Cortex of kidney (tissue), 1 donor: ENCODE measurements around the gene TGM4.
A peak's percentile ranks its signal among the peaks of the same experiment; 100 is the strongest.
"Not testable (repeated sequence)": the region's sequence is repeated elsewhere in the genome, so short reads cannot be mapped to it uniquely, and the experiment has no call there.

Experiments used
- DNase-seq: peaks from one replicate; lab custom pipeline; 2025; lab: John Stamatoyannopoulos, UW

The TGM4 gene

DNA sequence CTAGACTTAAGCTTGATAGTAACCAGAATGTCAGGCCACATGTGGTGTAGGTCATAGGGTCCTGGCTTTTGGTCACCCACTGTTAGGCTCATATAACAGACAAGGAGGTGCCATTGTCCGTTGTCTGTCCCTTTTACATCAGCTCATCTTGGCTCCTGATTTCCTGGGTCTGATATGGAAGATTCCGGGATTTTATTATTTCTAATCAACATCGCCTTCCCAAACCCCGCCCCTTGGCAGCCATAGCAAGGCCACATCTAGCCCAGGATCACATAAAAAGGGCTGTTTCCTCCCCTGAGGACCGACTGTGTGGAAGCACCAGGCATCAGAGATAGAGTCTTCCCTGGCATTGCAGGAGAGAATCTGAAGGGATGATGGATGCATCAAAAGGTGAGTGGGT is at the start of gene TGM4:
TSS of gene TGM4 (plus strand) at position 301 of the 400 bp plus-strand sequence. CDS start at position 372, 71 bp downstream.
- no peak for DNase-seq

DNA sequence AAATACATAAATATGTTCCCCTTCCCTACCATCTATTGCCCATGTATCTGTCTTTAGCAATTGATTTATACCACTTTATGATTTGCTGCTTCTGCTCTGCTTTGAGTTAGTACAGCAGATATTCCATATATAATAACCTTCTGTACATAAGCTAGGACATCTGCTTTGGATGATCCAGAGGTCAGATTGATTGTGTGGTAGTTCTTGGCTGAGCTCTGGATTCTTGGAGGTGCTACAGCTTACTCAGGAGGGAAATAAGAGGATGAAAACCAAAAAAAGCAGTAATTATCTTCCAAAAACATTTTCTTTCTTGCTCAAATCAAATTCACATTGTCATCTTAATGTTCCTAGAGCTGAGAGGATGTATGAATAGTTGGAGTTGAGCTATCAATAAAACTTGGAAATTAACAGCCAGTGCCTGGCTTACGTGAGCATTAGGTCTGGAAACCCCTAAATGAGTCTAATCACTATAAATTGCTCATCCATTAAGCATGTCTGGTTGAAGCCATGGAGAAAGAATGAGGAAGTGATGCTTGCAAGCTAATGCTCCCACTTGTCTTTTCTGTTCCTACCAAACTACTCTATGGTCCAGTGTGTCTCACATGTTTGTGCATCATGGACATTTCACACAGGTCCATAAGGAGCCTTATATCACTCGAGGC is 49.0 kb upstream of the TGM4 start:
- no peak for DNase-seq

DNA sequence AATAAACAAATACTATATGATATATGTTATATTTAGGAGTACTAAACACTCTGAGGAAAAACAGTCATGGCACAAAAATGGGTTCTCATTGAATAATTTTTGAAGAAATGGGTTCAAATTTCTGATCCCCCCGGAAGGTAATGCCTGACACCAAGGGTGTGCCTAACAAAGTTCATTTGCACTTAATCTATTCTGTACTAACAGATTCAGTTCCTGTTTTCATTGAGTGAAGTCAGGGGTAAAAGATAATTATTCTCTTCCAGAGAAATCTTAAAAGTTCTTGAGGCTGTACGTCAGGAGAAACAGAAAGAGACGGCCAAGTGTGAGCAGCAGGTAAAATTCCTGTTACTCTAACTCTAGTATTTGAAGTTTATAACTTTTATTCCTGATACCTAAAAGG is 47.2 kb upstream of the TGM4 start:
- DNase-seq, result no peak

DNA sequence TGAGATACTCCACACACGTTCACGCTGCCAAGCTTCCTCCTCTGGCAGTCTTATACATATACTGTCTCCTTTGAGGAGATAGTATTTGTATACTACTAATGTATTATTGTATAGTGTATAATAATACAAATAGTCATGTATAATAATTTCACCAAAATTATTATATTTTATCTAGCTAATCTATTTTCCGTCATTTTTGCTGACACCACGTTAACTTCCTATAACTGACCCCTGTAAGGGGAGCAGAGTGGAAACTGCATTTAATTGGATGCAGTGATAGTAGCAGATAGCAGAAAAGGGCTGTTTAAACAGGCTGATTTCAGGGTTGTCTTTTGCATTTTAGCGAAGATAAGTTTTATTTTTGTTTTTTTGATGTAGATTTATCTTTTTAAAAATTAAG is 43.2 kb upstream of the TGM4 start:
- DNase-seq, result no peak

DNA sequence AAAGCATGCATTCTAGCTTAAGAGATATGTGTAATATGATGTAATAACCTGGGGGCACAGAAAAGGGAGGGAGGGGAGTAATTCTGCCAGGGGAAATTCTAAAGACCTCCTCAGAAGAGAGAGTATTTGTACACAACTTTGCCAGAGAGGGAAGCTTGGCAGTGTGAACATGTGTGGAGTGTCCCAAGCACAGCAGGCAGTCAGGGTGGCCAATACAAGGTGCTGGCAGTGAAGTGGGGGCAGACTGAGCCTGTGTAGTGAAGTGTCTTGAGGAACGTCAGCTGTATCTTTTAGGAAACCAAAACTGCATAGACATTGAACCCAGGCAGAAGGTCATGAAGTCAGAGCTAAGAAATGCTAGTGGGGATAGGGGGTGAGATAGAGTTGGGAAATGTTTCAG is 42.4 kb upstream of the TGM4 start:
- DNase-seq, result no peak

DNA sequence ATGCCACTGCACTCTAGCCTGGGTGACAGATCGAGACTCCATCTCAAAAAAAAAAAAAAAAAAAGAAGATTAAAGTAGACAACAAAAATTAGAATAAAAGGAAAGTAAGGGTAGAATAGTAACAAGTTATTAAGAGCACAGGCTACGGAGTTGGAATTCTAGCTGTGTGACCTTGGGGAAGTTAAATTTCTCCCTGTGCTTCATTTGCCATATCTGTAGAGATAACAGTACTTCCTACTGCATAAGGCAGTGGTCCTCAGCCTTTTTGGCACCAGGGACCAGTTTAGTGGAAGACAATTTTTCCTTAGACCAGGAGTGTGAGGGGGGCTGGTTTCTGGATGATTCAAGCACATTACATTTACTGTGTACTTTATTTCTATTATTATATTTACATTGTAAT is 41.4 kb upstream of the TGM4 start:
- no peak for DNase-seq

DNA sequence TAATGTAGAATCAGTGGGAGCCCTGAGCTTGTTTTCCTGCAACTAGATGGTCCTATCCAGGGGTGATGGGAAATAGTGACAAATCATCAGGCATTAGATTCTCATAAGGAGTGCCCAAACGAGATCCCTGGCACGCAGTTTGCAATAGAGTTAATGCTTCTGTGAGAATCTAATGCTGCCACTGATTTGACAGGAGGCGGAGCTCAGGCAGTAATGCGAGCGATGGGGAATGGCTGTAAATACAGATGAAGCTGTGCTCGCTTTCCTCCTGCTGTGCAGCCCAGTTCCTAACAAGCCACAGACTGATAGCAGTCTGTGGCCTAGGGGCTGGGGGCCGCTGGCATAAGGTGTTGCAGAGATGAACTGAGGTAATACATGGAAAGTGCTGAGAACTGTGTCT is 41.0 kb upstream of the TGM4 start:
- no peak for DNase-seq

DNA sequence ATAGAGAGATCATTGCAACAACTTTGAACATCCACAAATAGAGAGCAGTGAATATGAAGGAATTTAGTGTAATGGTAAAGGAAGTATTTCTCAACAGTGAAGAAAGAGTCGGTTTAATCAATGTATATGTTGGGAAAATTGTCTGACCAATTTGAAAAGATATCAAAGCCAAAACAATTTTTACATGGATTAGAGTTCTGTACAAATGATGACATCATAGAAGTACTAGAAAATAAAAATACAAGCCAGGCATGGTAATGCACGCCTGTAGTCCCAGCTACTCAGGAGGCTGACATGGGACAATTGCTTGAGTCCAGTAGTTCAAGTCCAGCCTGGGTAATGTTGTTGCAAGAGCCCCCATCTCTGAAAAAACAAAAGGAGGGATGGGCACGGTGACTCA is 38.7 kb upstream of the TGM4 start:
- DNase-seq, result no peak

DNA sequence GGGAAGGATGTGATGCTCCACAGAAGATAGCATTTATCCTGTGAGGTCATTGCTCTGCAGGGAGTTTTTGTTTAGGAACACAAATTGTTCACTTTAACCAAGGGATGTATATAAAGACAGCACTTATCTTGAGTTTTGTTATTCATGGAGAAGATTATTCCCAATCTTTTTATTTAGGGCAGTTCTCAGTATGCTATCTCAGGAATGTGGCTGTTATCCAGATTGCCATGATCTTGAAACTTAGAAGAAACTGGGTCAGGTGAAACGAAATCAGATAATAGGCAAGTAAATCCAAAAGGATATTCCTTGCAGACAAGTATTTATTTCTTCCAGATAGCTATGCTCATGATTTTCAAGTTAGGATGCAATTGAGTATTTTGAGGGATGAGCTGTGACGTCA is 32.0 kb upstream of the TGM4 start:
- no peak for DNase-seq

DNA sequence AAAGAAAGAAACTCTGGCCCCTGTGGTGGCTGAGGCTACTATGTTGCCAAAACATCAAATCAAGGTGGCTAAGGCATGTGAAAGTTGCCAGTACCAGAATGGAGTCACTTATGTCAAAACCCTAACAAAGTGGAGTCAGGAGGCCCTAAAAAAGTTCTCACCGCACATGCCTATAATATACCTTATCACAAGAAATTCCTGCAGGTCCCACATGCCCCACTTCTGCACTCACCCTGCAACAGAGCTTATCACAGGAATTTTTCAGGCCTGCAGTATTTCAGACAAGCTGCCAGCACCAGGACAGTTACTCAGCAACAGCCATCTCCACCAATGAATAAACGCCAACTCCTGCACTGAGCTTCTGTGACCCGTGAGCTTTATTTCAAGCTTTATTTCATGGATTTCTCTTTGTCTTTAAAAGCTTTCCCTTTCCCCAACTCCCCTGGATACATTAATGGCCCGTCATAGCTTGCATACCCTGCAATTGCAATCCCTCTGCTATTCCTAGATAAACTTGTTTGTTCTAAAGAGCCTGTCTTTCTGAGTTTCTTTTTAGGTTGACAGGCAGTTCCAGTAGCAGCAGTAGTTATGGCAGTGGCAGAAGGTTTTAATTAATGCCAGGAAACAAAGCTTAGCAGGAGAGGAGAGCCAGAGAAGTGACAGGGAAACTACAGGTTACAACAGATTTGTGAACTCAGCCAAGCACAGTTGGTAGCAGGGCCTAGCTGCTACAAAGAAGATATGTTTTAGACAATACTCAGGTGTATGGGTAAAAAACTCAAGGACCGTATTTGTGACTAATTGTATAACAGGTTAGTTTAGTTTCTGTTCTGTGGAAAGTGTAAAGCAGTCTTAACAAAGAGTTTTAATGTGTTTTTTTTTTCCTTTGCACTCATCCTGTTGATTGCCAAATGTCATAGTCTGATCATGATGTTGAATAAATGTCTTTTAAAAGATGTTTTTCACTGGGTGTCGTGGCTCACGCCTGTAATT is 28.6 kb upstream of the TGM4 start:
- DNase-seq, result no peak

DNA sequence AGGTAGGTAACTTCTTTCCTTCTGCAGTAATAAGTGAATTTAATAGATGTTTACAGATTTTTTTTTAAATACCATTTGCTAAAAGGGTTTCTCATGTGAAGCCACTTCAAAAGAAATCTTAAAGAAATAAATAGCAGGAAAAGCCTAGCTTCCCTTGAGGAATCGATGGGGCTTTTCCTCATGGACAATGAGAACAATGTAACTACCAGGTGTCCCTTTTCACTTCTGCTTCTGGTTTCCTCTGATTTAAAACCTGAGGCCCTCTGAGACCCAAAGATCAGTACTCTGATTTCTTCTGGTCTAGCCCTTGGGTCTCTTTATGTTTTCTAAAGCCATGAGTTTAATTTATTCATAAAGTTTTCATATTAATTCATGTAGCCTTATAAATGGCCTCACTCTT is 25.8 kb upstream of the TGM4 start:
- DNase-seq, result no peak

DNA sequence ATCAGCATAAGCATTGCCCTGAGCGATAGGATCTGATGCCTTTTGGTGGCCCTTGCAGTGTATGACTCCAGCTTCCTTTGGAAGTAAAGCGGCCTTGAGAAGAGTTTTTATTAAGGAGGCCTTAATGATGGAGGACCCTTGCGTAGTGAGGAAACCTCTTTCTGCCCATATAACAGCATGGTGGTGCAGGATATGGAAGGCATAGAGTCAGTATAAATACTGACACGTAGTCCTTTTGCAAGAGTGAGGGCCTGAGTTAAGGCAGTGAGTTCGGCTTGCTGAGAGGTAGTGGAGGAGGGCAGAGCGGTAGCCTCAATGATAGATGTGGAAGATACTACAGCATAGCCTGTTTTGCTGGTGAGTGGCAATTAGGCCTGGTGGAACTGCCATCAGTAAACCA is 17.7 kb upstream of the TGM4 start:
- DNase-seq, result not testable (repeated sequence)

DNA sequence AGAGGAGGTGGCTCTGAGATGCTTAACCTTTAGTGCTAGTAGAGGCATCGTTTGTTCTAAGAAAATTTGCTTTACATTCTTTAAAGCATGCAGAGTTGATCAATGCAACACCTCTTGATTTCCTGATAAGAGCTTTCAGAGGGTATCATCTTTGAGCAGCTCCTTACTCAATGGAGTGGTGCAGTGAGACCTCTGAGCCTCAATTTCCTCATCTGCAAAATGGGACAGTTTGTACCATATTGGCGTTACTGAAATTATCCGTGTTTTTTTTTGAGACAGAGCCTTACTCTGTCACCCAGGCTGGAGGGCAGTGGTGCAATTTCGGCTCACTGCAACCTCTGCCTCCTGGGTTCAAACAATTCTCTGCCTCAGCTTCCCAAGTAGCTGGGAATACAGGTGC is 14.3 kb upstream of the TGM4 start:
- DNase-seq, result no peak

DNA sequence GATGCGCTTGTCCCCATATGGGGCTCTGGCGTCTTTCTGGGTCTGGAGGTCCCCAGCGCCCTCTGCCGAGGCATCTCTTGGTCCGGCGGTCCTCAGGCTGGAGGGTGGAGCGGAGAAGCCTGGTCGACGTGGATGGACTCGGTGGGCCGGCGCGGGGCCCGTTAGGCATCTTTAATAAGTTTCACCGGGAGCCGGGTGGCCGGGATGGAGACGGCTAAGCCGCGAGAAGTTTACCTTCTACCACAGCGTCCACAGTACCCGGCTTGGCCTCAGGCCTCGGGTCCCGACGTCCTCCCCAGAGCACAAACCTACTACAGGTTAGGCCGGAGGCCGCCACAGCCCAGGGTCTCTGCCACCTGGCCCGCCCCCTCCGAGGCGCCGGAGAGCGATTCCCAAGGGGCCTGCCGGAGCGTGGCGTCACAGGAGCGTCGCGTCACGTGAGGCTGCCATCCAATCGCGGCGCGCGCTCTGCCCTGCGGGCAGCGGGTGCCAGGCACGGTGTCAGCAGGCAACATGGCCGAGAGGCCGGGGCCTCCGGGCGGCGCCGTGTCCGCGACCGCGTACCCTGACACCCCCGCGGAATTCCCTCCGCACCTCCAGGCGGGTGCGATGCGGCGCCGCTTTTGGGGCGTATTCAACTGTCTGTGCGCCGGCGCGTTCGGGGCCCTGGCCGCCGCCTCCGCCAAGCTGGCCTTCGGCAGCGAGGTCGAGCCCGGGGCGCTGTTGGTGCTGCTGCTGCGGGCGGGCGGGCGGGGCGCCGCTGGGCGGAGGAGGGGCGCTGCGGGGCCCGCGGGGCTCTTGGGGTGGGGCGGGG is 12.8 kb upstream of the TGM4 start, which contains the start of gene TMEM42:
TSS of gene TMEM42 (plus strand) at position 501 of the 814 bp plus-strand sequence. CDS start at position 514, 13 bp downstream.
- peak; percentile 39 for DNase-seq

DNA sequence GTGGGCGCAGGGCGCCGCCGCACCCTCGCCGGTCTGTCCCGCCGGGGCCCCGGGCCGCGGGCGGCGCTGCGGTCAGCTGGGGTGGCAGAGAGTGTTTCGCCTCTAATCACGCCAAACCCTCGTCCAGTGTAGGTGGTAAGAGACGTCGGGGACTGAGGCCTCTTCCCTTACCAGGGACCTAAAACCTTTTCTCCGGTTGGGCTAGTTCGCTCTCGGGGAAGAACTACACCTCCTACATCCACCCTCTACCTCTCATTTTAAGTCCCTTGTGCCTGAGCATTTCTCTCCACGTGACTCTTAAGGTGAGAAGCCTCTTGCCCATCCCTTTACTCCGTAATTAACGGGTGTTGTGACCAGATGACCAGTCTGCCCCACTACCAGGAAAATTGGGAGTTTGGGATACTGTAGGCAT is 12.2 kb upstream of the TGM4 start:
- no peak for DNase-seq

DNA sequence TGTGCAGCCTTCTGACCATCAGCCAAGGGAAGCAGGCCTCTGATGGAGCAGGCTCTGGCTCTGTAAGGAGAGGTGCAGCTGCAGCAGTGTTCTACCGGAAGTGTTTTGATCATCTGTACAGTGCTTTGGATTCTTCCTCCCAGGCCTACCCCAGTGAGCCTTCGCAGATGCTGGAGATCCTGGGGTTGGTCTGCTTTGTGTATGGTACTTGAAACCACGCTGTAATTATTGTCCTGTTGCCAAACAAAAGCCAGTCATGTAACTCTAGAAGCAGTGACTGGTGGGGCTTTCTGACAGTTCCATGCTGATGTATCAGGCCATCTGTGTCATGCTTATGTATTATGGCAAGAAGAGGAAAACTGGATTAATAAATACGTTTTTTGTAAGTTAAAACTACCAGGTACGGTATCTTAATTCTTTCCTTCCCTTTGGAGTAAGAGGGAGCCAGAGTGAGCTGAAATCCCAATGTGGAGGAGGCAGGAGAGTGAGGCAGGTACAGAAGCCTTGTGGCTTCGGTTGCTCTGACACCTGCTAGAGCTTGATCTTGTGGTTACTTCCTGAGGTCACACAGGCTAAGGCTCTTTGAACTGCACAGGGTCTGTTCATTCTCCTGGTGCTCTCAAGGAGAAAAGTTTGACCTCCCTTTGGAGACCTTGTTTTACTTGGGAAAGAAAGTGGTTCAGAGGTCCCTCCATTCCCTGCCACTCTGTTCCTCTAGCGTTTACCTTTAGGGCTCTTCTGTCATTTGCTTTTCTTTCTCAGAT is 9.0 kb upstream of the TGM4 start:
- no peak for DNase-seq

DNA sequence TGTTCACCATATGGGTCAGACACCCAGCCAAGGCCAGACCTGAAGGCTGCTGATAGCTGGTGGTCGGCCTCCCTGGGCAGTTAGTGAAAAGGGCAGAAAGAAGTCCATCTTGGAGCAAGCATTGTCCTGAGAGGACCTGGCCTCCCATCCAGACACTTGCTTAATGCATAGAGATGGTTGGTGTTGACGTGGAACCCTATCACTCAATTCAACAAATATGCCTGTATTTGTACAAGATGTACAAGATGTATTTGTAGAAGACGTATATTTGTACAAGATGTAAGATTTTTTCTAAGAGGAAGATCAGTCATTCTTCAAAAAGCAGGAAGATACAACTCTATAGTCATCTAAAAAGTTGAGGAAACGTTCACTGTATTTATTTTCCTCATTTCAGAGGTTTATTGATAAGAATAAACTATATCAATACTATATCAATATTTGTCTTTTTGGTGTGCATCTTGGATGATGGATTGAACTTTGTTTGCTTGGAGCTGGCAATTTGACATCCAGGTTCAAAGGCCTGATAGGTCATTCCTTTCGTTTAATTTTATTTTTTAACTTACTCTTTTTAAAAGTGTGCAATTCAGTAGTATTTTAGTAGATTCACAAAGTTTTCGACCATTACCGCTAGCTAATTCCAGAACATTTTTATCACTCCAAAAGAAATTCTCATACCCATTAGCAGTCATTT is 6.8 kb upstream of the TGM4 start:
- no peak for DNase-seq

DNA sequence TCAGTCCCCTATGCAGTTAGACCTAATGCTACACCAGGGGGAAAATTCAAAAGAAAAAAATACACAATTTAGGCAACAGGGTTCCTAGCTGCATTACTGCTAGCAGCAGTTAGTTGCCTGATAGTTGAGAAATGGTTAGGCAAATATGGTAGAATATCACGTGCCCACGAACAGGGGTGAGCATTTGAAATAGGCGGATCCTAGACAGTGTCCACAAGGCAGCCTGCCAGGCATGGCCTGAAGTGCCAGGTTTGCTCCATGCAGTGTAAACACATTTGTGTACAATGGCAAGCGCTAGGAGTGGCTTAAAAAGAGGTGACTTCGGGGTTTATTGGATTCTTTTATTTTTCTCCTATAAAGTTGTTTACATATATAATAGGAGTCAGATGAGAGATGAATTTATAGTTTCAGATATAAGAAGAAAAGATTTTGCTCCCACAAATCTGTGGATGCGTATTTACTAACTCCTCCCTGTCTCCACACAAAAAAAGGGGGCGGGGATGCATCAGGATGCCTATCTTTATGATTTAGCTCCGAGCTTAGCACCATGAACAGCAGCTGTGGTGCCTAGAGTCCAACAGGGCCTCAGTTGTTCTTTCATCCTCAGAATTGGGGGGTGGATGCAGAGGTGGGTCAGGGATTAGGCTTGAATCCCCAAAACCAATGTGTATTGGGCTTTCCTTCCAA is 3.9 kb upstream of the TGM4 start:
- no peak for DNase-seq

DNA sequence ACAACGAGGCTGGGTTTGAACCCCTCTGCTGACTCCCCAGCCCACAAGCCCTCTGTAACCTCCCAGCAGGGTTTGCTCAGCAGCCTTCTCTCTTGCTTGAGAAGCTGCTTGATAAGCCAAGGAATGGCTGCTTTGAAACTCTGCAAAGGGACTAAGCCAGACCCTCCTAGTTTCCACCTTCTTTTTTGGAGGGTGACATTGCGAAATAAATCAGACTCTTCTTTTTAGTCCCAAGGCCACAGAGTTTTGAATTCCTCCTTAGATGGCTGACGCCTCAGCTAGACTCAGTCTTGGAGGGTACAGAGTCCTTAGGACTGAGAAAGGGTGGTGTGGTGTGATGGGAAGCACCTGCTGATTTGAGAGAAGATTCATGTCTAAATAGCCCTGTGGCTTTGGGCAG is 1.2 kb downstream of the TGM4 start:
- no peak for DNase-seq

DNA sequence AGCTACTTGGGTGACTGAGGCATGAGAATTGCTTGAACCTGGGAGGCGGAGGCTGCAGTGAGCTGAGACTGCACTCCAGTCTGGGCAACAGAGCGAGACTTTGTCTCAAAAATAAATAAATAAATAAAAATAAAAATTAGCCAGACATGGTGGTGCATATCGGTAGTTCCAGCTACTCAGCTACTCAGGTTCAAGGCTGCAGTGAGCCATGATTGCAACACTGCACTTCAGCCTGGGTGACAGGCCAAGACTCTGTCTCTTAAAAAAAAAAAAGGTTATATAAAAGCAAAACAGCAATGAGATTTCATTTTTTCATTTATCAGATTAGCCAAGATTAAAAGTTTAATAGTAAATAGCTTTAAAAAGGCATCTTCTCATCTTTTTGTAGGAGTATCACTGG is 2.9 kb downstream of the TGM4 start:
- DNase-seq, result no peak
